SK-N-DZ (cell line): Measurements from ENCODE around the gene MLKL.
"Not testable (repeated sequence)": the region's sequence is repeated elsewhere in the genome, so short reads cannot be mapped to it uniquely, and the experiment has no call there.

ENCODE experiments used
- DNase-seq: peaks from one replicate; pipeline ENCODE4 v3.0.0-alpha.2; 2015; ENCODE audit warnings: low spot score

Gene MLKL

DNA sequence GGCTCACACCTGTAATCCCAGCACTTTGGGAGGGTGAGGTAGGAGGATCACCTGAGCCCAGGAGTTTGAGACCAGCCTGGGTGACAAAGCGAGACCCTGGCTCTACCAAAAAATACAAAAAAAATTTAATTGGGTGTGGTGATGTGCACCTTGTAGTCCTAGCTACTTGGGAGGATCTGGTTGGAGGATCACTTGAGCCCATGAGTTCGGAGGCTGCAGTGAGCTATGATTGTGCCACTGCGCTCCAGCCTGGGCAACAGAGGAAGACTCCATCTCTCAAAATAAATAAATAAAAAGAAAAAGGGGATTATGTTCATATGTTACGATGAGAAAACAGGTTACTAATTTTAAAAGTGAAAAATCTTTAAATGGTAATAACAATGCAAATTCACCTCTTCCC is 996 bp downstream of the MLKL start:
- DNase-seq = no peak

DNA sequence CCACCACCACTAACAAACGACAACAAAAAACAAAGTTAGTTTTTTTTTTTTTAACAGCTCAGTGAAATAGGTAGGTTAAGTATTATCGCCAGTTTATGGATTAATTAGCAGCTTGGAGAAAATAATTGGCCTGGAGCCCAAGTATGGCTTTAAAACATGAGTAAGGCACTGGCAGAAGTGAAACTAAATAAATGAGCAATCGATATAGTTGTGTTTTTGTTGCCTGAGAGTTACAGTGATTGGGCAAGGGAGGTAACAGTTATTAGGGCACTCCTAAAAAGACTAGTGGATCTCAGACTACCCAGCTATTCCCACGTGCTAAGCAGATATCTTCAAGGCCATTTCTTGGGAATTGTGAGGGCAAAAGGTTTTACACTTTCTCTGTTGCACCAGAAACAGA is 2.4 kb downstream of the MLKL start:
- no peak for DNase-seq

- DNase-seq = peak; percentile 94
Observed at GRCh38 chr16:74695450-74696422, 4.9 kb downstream of the MLKL start.

- DNase-seq = no peak
Observed at GRCh38 chr16:74691093-74691855, 9.4 kb downstream of the MLKL start.

GRCh38 chr16:74682556-74682955 is 18.1 kb downstream of the MLKL start:
- no peak for DNase-seq

GRCh38 chr16:74680681-74681080 is 20.0 kb downstream of the MLKL start:
- DNase-seq = no peak

- DNase-seq = no peak
Observed at GRCh38 chr16:74679983-74680382, 20.7 kb downstream of the MLKL start.

- DNase-seq = no peak
Observed at GRCh38 chr16:74677868-74678267, 22.8 kb downstream of the MLKL start.

GRCh38 chr16:74673876-74674275 is 26.8 kb downstream of the MLKL start:
- no peak for DNase-seq

DNA sequence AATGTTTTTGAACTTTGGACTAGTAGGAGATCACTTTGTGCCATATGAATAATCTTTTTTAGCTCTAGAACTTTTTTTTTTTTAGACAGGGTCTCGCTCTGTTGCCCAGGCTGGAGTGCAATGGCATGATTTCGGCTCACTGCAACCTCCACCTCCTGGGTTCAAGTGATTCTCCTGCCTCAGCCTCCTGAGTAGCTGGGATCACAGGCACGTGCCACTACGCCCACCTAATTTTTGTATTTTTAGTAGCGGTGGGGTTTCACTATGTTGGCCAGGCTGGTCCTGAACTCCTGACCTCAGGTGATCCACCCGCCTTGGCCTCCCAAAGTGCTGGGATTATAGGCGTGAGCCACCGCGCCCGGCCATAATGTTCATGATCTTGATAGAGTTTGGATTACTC is 31.8 kb downstream of the MLKL start:
- not testable (repeated sequence) for DNase-seq

DNA sequence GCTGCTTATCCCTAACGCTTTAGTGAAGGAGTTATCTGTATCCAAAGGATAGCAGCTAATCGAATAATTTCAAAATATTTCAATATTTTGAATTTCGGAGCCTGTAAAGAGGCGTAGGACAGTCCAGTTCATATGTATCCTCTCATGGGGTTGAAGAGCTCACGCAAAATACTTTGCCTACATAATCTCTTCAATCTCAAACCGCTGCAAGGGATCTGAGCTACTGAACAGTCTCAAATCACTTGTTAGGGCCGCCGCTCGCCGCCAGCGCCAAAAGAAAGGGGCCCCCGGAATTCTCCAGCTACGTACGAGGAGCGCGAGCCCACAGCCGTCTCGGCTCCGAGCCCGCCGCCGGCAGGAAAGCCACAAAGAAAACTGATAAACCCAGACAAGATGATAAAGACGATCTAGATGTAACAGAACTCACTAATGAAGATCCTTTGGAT is 33.4 kb downstream of the MLKL start:
- DNase-seq = peak; percentile 21

GRCh38 chr16:74666425-74667254 is 34.0 kb downstream of the MLKL start, which contains the start of gene RFWD3:
Gene RFWD3, minus strand, starts transcription at chr16:74666877. Its CDS starts 5,428 bp downstream, at chr16:74661449.
- peak; percentile 99 for DNase-seq

- DNase-seq = no peak
Observed at GRCh38 chr16:74666010-74666421, 34.6 kb downstream of the MLKL start.

DNA sequence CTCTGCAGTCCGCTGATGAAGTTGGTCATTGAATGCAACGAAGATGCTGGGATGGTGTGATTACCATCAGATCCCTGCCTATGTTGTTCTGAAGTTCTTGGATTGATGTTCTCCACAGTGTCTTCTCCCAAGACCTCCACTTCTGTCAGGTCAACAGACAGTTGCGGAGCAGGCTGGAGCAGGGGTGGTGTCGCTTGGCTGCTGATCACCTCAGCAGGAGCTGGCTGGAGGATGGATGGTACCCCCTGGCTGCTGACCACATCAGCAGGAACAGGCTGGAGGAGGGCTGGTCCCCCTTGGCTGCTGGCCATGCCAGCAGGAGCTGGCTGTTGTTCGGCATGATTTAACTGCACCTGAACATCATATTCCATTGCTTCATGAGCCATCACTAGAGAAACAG is 39.6 kb downstream of the MLKL start:
- no peak for DNase-seq

GRCh38 chr16:74660383-74660782 is 40.3 kb downstream of the MLKL start:
- no peak for DNase-seq

DNA sequence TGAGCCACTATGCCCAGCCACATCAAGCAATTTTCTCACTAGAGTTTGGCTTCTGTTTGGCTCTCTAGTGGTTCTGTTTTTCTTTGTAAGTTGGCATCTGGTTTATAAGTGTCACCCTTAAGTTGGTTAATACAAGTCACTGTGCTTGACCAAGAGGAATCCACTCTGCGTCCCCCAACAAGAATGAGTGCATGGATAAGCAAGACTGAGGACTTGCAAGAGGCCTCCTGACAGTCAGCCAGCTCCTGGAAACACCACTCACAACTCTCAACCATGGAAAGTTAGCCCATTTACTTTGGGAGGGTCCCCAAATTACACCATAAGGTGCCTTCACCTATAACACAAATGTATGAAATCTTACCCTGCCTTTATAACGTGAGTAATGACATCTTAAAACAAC is 41.6 kb downstream of the MLKL start:
- DNase-seq = no peak

DNA sequence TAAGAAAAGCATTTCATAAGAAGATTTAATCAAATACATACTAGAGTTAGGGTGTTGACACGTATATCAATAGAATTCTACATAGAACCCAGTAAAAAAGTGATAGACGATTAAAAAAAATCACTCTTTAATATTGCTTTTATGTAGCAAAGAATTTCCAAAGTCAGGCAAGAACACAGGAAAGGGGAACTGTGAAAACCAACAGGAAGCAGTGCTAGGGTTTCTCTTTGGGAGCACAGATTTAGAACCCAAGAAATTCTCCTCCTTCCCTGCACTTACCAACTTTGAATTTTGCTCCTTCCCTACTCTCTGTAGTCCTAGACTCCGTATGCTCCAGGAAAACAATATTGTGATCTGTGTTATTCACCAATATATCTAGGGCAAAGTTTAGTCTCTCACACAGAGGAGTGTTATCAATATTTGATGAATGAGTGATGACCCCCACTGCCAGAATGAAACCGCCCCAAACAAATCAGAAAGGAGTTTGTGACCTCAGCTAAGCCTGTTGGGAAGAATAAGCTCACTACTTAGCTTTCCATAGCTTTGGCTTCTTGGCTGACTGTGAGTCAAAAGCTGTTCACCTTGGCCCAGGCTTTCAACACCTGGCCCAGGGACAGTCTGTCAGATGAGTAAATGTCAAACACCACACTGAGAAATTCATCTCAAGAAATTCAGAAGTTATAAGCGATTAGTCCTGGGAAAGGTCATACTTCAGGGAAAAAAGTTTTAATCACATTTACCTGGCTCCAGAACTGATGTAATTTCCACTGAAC is 42.6 kb downstream of the MLKL start:
- no peak for DNase-seq

DNA sequence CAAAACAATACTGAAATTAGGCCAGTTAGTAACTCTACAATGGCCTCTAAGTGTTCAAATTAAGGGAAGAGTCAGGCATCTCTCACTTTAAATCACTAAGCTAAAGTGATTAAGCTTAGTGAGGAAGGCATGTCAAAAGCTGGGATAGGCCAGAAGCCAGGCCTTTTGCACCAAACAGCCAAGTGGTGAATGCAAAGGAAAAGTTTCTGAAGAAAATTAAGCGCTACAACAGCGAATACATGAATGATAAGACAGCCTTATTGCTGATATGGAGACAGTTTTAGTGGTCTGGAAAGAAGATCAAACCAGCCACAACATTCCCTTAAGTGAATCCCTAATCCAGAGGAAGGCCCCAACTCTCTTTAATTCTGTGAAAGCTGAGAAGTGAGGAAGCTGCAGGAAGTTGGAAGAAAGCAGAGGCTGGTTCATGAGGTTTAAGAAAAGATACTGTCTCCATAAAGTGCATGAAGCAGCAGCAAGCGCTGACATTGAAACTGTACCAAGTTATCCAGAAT is 46.1 kb downstream of the MLKL start:
- no peak for DNase-seq

GRCh38 chr16:74652883-74653282 is 47.8 kb downstream of the MLKL start:
- DNase-seq = not testable (repeated sequence)

- DNase-seq = no peak
Observed at GRCh38 chr16:74652249-74652648, 48.4 kb downstream of the MLKL start.

DNA sequence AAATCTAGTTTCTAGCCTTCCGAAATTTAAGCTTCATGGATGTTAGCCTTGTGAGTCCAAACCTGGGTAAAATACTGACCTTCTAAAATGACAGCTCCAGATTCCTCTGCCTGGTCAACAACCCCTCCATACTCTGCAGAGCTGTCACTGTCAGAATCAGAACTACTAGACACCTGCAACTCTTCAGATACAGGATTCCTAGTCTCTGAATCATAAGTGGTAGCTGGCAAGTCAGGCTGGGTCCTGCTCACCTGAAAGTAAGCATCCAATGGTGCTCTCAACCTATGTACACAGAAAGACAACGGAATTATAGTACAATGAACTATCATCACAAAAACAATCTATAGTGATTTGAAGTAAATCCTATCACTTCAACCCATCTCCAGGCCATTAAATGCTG is 48.8 kb downstream of the MLKL start:
- no peak for DNase-seq
